Stimulated activated CD4-positive, alpha-beta T cell treated with anti-CD3 and anti-CD28 coated beads, Interleukin-12 subunit alpha, Interleukin-12 subunit beta, amount 100 ng/mL, for 48 hours (primary cell): Measurements from ENCODE around the gene PPIP5K2.
"Not testable (repeated sequence)": the region's sequence is repeated elsewhere in the genome, so short reads cannot be mapped to it uniquely, and the experiment has no call there.

Experiments
- DNase-seq, 3 donors: peaks; one replicate each; pipeline ENCODE4 v3.0.0-alpha.2; 2020; ENCODE audit warnings: low read depth in 2 of 3, low spot score in 1 of 3

Gene PPIP5K2

DNA sequence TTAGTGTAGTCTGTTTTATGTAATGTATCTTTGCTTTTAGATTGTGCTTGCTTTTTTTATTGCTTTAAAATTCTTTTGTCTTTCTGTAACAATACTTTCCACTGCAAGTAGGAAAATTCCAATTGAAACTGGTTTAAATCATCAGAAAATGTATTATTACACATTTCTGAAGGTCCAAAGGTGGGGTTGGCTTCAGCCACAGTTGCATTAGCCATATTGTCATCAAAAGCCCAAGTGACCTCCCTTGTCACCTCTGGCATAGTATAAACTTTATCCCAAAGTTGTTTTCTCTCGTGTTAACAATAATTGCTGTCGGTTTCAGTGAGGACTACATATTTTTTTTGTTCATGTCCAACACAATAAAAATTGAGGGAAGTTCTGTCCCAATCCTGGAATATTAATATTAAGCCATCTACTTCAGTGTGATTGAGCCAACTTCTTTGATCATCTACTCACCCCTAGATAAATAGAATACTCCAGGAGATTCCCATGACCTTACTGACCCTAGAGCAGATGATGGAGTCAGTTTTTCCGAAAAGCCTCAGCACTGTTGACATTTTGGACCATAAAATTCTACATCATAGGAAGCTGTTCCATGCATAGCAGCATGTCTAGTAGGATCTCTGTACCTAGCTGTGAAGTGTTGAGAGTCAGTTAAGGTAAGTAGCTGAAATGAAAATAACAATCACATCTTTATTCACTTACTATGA lies 86.0 kb downstream of the PPIP5K2 start:
- no peak for DNase-seq

DNA sequence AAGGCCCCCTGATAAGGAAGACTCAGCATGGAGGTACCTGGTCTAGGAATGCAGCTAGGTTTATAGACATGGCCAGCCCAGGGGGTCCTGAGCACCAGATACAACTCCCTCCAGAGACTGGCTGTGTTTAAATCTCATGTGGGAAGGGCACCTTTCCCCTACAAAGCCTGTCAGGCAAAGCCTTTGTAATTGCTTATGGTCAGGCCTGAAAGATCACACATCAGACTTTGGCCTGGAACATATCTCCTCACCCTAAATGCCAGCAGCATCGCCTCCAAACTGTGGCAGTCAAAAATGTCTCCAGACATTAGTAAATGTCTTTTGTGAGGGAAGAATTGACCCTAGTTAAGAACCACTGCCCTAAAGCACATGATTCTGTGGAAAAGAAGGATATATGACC lies 86.9 kb downstream of the PPIP5K2 start:
- no peak for DNase-seq

DNA sequence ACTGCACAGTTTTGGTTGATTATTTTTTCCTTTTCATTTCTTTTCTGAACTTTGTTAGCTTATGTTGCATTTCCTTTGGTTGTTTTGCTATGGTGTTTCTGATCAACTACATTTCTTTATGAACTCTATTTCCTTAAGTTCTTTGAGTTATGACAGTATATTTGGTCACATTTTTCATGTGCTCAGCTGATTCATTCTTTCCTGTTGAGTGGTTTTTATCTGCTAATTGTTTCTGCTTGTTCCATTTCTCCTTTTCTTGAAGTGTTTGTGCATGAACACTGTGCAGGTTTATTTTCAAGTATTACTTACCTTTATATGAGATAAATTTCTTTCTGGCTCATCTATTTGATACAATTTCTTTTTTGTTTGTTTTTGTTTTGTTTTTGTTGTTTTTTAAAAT lies 87.6 kb downstream of the PPIP5K2 start:
- no peak for DNase-seq

DNA sequence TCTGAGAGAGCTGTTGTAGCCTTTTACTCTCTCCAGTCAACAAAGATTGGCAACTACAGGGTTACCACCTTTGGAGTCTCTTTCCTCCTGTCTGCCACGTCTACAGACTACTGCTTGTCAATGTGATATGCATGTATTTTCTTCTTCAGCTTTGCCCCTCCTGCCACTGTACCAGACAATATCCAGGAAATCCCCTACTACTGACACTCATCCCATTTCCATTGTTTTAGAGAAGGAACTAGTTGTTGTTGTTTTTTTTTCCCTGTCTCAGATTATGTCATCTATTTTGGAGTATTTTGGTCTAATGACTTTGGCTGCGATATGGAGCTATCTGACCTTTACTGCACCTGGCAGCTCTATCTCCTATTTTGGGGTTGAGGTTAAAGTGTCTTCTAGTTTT lies 88.4 kb downstream of the PPIP5K2 start:
- DNase-seq, result no peak

DNA sequence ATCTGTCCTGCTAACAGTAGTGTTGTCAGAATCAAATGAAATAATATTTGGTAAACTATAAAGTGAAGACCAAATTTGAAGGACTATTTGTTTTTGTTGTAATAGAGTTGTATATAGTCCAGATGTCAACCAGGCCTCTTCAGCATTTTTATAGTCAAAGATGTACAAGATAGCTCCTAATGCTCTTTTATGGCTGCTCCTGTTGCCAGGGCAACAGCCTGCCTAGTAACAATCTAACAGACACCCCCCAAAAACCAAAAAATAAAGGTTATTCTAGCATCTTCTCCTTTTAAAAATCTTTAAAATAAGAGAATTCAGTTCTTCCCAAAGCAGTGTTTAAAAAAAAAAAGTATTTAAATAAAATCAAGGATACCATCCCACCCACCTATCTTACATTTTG lies 89.0 kb downstream of the PPIP5K2 start:
- DNase-seq, result no peak

DNA sequence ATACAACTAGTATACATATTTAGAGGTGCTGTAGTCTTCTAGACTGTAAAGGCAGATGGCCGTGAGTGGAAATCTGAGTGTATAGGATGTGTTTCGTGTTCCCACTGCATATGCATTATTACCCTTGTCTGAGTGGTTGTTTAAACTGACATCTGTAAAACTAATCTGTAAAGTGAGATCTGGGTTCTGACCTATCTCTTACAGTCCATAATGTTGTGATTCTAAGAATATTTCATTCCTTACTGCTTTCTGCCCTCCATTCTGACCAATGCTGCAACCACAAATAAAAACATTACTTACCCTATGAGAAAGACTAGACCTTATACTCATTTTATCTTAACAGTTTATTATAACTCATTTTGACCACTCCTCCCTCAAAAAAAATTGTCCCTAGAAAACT lies 90.9 kb downstream of the PPIP5K2 start:
- DNase-seq, result no peak

DNA sequence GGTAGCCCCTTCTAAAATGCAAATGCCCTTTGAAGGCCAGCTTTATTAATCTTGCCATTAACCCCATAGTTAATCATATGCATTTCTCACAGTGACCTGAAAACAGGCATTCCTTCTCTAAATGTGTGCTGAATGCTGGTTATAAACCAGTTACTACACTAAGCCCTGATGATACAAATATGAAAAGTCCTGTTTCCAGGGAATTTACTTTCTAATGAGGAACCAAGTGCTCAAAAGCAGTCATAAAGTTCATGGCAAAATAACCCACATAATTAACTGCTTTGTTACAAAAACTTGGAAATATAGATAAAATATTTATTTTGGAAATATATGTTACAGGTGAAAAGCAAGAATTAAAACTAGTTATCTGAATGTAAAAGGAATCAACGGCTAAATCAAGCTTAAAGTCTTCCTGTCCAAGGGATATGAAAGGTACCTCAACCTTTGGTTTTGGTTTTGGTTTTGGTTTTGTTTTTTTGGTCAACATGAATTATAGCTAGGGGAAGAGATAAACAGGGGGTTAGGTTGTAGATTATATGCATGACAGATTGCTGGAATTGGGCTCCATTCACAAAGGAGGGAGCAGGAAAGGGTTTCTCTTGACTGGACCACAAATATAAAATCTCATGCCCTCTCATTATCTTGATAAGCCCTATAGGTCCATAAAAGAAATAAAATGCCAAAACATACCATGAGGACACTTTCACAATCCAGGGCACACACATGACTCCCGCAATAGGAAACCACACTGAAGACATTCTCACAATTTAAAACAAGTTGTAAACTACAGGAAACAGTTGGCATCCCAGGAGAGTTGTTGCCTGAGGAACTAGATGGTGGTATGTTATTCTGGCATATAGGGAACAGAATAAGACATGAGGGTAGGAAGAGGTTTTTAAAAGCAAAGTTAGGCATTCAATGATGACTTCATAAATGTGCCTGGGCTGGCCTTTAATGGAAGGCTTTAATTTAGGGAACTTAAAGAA lies 91.8 kb downstream of the PPIP5K2 start:
- no peak for DNase-seq

DNA sequence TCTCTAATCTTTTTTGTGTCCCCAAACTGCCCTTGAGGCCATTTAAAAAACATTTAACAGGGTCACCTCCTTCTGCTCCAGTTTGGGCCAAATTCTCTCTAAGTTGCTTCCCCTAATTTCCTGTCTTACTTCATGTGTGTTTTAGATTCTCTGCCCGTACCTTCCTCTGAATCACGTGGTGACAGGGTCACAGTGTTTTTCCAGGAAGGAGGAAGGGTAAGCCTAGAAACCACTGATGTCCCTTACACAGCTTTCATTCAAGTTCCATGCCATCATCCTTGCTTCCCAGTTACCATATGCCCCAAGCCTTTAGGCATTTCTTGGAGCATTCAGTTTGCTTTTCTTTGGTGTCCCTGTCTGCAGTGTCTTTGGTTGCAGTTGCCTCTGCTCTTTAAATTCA lies 96.0 kb downstream of the PPIP5K2 start:
- DNase-seq, result no peak

DNA sequence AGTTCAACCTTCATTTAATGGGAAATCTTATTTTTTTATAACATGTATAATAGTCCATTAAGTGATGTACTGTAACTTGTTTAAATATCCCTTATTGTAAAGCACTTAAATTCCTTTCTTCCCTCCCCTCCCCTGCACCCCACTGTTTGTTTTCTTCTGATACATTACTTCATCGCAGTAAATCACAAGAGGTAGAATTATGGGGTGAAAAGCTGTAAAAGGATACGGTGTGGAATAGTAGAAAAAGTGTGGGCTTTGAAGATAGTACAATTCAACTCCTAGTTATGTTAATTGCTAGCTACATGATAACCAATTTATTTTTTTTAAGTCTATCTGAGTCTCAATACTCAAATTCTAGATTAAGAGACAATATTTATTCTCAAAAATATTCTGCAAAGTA lies 96.6 kb downstream of the PPIP5K2 start:
- no peak for DNase-seq

DNA sequence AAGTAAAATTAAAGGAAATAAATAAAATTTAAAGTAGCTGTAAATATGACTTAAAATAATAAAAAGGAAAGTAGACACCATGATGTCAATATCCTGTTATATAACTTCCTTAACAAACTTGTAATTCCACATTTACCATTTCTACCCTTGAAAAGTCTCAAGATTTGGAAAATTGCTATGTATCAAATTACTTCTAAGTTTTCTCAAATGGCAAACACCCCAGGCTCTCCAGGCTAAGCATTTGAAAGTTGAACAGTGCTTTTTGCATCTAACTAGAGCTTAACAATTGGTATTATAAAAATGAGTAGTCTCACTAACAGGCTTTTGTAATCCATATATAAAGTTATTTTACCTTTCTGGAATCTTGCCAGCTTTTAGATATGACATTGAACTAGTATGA lies 97.0 kb downstream of the PPIP5K2 start:
- DNase-seq, result no peak

DNA sequence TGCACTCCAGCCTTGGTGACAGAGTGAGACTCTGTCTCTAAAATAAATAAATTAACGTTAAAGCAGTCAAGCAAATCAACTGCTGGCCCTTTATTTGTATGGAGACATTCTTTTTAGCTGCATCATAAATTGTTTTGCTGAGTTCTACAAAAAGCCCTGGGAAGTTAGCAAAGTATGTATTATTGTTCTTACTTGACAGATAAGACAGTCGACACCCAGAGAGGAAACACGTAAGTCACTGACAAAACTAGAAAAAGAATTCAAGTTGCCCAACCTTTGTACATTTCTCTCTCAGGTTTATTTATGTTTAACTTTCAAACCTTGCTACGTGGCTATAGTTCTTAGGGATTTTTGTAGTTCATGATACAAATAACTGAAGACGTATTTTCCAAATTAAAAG lies 98.1 kb downstream of the PPIP5K2 start:
- DNase-seq, result no peak

DNA sequence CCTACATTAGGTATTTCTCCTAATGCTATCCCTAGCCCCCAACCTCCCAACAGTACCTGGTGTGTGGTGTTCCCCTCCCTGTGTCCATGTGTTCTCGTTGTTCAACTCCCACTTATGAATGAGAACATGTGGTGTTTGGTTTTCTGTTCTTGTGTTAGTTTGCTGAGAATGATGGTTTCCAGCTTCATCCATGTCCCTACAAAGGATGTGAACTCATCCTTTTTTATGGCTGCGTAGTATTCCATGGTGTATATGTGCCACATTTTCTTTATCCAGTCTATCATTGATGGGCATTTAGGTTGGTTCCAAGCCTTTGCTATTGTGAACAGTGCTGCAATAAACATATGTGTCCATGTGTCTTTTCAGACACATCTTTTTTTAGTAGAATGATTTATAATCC lies 99.0 kb downstream of the PPIP5K2 start:
- not testable (repeated sequence) for DNase-seq

DNA sequence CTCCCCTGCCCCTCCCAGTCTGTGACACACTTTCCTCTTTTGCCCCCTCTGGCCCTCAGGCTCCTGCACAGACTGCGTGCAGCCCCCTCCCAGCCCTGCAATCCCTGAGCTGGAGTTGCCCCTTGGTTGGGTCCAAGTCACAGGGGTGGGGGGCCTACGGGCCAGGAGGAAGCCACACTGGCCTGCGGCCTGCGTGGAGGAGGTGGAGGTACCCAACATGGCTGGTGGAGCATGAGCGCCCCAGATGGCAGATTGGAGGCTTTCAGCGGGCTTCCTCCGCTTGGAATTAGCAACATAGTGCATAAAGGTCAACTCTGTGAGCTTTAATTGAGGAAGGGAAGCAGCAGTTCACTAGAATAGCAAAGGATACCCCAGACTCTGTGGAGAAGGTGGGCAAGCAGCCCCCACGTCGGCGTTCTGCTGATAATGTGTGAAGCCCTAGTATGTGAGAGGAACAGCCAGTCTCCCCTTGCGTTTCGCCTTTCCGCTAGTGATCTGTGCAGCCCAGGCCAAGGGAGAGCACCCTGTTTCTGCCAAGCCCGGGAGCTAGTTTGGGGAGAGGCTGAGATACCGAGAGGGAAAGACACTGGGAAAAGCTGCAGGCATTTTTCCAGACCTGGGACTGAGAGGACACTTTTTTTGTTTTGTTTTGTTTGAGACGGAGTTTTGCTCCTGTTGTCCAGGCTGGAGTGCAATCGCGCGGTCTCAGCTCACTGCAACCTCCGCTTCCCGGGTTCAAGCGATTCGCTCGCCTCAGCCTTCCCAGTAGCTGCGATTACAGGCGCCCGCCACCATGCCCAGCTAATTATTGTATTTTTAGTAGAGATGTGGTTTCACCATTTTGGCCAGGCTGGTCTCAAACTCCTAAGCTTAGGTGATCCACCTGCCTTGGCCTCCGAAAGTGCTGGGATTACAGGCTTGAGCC lies 103.2 kb downstream of the PPIP5K2 start:
- DNase-seq, result no peak

DNA sequence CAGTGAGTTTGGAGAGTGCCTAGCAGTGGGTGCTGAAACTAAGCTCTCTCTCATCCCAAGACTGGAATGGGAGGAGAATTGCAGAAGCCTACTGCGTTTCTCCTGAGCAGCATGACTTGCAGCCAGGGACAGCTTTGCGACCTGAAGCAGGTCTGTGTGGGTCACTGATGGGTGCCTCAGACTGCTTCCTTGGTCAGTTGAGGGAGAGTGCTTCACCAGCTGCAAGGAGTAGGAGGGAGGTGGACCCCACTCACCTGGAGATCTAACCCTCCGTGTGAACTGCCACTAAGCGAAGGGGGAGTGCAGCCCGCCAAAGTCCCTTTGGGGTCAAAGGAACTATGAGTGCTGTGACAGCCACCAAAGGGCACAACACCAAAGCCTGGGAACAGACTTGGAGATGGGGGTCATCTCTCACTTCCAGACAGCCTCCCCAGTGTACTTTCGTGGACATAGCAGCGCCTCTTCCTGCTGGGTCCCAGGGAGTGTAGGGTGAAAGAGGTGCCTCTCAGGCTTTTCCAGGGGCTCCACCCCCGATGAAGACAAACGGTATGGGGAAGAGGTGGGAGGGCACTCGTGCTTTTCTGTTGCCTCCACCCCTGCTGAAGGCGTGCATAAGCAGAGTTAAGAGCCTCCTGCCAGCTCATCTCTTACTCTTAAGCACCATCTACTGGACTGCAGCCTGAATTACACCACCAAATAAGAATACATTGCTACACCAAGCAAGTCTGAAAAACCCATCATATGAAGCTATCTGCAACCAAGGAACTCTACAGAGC lies 104.2 kb downstream of the PPIP5K2 start:
- DNase-seq, result peak in 2 of 3 donors; percentile 16 to 23

DNA sequence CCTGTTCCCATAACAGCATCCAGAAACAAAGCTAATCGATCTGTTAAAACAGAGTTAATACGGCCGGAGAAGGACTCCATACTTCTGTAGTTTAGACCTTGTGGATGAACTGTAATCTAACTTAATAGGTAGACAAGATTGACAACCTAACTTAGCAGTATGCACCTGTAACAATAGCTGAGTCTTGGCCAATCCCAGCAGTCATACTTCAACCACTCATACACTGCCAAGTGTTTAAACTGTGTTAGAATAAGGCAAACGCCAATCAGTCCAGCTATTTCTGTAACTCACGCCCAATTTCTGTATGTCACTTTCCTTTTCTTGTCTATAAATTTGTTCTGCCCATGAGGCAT lies 104.8 kb downstream of the PPIP5K2 start:
- DNase-seq, result no peak

DNA sequence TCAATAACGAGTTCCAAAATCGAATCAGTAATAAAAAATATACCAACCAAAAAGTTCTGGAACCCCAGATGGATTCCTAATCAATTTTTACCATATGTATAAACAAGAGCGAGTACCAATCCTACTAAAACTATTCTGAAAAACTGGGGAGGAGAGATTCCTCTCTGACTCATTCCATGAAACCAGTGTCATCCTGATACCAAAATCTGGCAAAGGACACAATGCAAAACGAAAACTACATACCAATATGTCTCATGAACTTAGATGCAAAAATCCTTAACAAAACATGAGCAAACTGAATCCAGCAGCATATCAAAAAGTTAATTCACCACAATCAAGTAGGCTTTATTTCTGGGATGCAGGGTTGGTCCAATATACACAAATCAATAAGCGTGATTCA lies 108.0 kb downstream of the PPIP5K2 start:
- DNase-seq, result no peak

DNA sequence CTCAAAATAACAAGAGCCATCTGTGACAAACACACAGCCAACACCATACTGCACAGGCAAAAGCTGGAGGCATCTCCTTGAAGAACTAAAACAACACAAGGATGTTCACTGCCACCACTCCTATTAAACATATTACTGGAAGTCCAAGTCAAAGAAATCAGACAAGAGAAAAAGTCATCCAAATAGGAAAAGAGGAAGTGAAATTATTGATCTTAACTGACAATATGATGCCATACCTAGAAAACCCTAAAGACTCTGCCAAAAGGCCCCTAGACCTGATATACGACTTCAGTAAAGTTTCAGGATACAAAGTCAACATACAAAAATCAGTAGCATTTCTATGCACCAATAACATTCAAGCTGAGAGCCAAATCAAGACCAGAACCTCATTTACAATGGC lies 108.5 kb downstream of the PPIP5K2 start:
- no peak for DNase-seq

DNA sequence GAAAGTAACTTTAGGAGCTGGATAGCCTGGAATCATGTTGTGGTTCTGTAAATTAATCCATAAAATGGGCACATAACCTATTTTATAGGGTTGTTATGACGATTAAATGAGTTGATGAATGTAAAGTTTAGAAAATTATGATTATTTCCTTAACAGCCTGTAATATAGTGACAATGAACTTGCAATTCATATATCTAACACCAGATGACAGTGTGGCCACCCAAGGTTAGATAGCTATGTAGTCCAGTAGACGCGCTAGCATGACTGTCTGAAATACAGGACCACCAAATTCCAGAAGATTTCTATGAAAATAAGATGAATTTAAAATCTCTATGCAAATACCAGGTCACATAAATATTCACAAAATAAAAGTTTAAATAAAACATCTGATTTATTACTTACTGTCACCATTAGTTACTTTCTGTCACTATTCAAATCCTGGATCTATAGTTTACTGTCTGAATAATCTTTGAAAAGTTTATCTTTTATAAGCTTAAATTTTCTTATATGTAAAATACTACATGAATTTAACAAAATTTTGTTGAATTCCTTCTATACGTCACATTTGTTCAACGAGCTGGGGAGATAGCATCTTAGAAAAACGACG lies 112.4 kb downstream of the PPIP5K2 start:
- DNase-seq, result peak in 1 of 3 donors; percentile 14

DNA sequence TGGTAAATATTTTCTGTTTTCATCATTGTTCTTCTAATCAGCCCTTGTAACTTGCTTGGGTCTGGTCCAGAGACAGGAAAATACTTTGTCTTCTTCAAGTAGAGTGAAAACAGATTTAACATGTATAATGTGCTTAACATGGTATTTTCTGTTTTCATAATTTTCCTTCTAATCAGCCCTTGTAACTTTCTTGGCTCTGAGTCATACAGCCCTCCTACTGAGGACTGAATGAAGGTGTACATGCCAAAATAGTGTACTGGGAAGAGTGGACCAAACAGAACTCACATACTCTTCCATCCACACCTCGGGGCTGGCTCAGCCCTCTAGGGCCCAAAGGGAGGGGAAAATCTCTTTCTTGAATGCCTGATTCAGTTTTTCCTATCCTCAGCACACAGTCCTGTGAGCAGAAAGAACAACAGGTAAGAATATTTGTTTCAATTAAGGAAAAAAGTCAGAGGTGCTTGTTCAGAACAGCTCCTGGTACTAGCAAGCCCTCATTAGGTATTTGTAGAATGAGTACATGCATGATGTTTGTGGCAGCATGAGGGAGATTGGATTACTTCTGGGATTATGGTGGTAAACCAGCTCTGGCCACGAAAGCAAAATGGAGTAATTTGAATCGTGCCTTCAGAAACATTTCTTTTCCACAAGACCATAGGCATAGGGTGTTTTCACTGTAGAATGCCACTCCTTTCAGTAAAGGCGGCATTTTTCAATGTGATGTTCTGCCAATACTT lies 114.3 kb downstream of the PPIP5K2 start:
- no peak for DNase-seq

DNA sequence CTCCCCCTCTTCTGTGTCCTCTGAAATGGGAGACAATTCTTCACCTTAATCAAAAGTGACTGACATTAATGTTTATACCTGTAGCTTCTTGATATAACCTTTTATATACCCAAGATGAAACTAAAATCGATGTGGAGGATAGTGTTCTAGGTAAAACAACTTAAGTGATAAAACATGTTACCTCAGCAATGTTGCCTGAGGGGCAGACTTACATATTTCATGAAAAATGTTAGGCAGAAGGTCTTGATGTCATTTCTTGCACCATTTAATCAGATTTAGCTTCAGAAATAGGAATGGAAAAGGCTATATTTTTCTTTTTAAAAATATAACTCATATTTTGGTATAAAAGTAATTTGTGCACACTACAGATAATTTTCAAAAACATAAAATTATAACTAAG lies 115.8 kb downstream of the PPIP5K2 start:
- DNase-seq, result no peak
